Stomach (tissue), 9 donors: ENCODE data around the gene WDR37. TPM values are rescaled to one million over a fixed set of nuclear protein-coding genes. Genes with fewer than 3 reads are reported as not detected.

Experiments used
- DNase-seq, 2 donors: peaks; one replicate each; pipeline versions ENCODE4 v3.0.0 to v3.0.0-alpha.2; 2013 to 2019
- H3K27ac ChIP-seq, 5 donors: fragments of 200-600 bp in 4 of 5; sonication (generic) in 4 of 5; one replicate each; pipeline ENCODE4 v1.5.1; 2013 to 2019; ENCODE audit warnings: mild to moderate bottlenecking in 1 of 5, moderate library complexity in 1 of 5
- H3K27me3 ChIP-seq, 3 donors: fragments of 200-600 bp; sonication (generic); one replicate each; pipeline ENCODE4 v1.5.1; 2017 to 2019; ENCODE audit warnings: mixed run types in 1 of 3
- H3K36me3 ChIP-seq, 4 donors: fragments of 200-600 bp; sonication (generic); 1 replicate in 3 of 4; 2 replicates in 1 of 4; pipeline ENCODE4 v1.5.1; 2016 to 2019
- H3K4me1 ChIP-seq, 4 donors: fragments of 200-600 bp; sonication (generic); one replicate each; pipeline ENCODE4 v1.5.1; 2016 to 2019
- H3K4me3 ChIP-seq, 4 donors: fragments of 200-600 bp; sonication (generic) in 3 of 4; one replicate each; pipeline ENCODE4 v1.5.1; 2016 to 2019; ENCODE audit warnings: mild to moderate bottlenecking in 1 of 4
- H3K9me3 ChIP-seq, 4 donors: fragments of 200-600 bp; sonication (generic); one replicate each; pipeline ENCODE4 v1.5.1; 2016 to 2019
- EP300 ChIP-seq: sonication (generic); formaldehyde crosslinking; IDR thresholded peaks from one replicate; pipeline ENCODE4 v1.6.1; 2017; ENCODE audit warnings: antibody characterized with exemption
- POLR2A ChIP-seq, 4 donors: fragments of 450-650 bp; IDR thresholded peaks; one replicate each; pipeline ENCODE4 v1.6.1; 2016; ENCODE audit warnings: antibody characterized with exemption in 4 of 4, control low read depth in 2 of 4, mild to moderate bottlenecking in 1 of 4, moderate library complexity in 1 of 4
- POLR2AphosphoS5 ChIP-seq, 3 donors: sonication (generic); formaldehyde crosslinking; IDR thresholded peaks; one replicate each; pipeline ENCODE4 v1.6.1; 2016; ENCODE audit warnings: antibody characterized with exemption in 3 of 3
- WGBS, 5 donors: extraction: QIAGEN DNeasy Blood & Tissue Kit in 3 of 5; methylation state at CpG; one replicate each; pipeline versions ENCODE4 v1.1.5 to v1.1.7; 2013 to 2018; 5-methylcytosine and 5-hydroxymethylcytosine counted together
- intact Hi-C: fragments of 100-400 bp; cut with DNase I; formaldehyde crosslinking; loops from one replicate; pipeline ENCODE4 v1.15.1; 2023; ENCODE audit warnings: low total_unique reads
- polyA plus RNA-seq, 3 donors: library from polyadenylated mRNA; stranded (reverse); fragments of 200-250 nt; gene quantifications; one replicate each; pipeline ENCODE4 v1.2.3, GENCODE V29; 2013
- total RNA-seq, 5 donors: library from RNA; depleted of rRNA; stranded (reverse); fragments of >200 nt; gene quantifications; one replicate each; pipeline versions ENCODE4 v1.1.0 to v1.2.3, GENCODE V29; 2014 to 2016
- TF ChIP-seq, protein P1 (sequence below), 7 experiments: fragments of 450-650 bp in 4 of 7; fragments of 200-600 bp in 3 of 7; sonication (generic) in 3 of 7; IDR thresholded peaks; one replicate each; pipeline ENCODE4 v1.5.1; 2016 to 2019; ENCODE audit warnings: antibody characterized with exemption in 7 of 7, control low read depth in 2 of 7, mild to moderate bottlenecking in 1 of 7
- donor health status: healthy with polysubstance abuse.
- donor health status: Bipolar disorder and iron deficiency.
- donor health status: healthy.

WDR37 gene
- total and polyA plus RNA-seq, 8 donors, result 5.3 to 165 (median 12.6) TPM

DNA sequence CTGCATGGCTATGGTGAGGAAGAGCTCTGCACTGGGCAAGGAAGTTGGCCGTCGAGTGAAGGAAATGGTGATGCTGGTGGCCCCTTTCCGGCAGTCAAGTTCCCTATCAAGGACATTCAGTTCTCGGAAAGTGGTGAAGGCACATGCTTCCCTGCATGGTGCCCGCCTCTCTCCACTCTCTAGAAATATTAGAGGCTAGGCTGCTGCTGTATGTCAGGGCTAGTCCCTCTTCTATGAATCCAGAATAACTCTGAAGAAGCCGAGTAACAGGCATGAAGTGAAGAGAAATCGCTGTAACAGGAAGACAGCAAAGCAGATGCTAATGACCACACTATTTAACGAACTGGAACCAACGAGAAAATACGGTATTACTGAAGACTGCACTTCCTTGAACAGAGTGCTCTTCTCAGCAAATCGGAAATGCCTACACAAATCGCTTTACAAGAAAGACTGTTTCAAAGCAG lies 12.6 kb upstream of the WDR37 start:
- intact Hi-C loops, result loop anchor here (10.0 kb wide), 1 partner anchor 49 kb away; no protein-coding TSS in a partner anchor
- TF ChIP-seq POLR2AphosphoS5 (IDR thresholded peaks at IDR 0.05), result peak in 2 of 3 donors; percentile 40 to 69
- TF ChIP-seq, protein P1, sequence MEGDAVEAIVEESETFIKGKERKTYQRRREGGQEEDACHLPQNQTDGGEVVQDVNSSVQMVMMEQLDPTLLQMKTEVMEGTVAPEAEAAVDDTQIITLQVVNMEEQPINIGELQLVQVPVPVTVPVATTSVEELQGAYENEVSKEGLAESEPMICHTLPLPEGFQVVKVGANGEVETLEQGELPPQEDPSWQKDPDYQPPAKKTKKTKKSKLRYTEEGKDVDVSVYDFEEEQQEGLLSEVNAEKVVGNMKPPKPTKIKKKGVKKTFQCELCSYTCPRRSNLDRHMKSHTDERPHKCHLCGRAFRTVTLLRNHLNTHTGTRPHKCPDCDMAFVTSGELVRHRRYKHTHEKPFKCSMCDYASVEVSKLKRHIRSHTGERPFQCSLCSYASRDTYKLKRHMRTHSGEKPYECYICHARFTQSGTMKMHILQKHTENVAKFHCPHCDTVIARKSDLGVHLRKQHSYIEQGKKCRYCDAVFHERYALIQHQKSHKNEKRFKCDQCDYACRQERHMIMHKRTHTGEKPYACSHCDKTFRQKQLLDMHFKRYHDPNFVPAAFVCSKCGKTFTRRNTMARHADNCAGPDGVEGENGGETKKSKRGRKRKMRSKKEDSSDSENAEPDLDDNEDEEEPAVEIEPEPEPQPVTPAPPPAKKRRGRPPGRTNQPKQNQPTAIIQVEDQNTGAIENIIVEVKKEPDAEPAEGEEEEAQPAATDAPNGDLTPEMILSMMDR (IDR thresholded peaks at IDR 0.05), result no peak
- 61 to 73% (median 68%) methylated on average over 12 of the region's 12 CpGs for WGBS, 5 donors
- Histone ChIP-seq H3K9me3 (no peaks in the 10 kb centered on the region), H3K36me3 (peaks cover 16 to 52% (median 51%) of the 10 kb centered on the region in 4 donors), H3K4me3 (peak overlapping the region in 1 of 4 donors; percentile 14), H3K27me3 (no peaks in the 10 kb centered on the region), H3K4me1 (peaks cover 7 to 37% (median 21%) of the 10 kb centered on the region in 4 donors), H3K27ac (peak overlapping the region; percentile 33 to 89 (median 78))
- DNase-seq, result peak in 1 of 2 donors; percentile 38

- Histone ChIP-seq H3K9me3 (no peaks in the 10 kb centered on the region), H3K36me3 (peaks cover 16 to 48% (median 46%) of the 10 kb centered on the region in 4 donors), H3K27ac (peak overlapping the region; percentile 55 to 89 (median 78)), H3K27me3 (no peaks in the 10 kb centered on the region), H3K4me3 (peak overlapping the region in 1 of 4 donors; percentile 14), H3K4me1 (peaks cover 7 to 37% (median 21%) of the 10 kb centered on the region in 4 donors)
- DNase-seq, result no peak
- WGBS, 5 donors, result 47 to 66% (median 57%) methylated on average over 4 of the region's 4 CpGs
- intact Hi-C loops, result loop anchor here (10.0 kb wide), 1 partner anchor 49 kb away; no protein-coding TSS in a partner anchor
- TF ChIP-seq EP300 (no peak), POLR2AphosphoS5 (IDR thresholded peaks at IDR 0.05) (no peak), POLR2A (IDR thresholded peaks at IDR 0.05) (no peak)
- TF ChIP-seq, protein P1 (IDR thresholded peaks at IDR 0.05), result no peak
Measured at GRCh38 chr10:1044146-1044545, 12.0 kb upstream of the WDR37 start.

- peaks cover 16 to 40% (median 39%) of the 10 kb centered on the region in 4 donors for H3K36me3 ChIP-seq
- no peaks in the 10 kb centered on the region for H3K27me3 ChIP-seq
- TF ChIP-seq, protein P1 (IDR thresholded peaks at IDR 0.05), result no peak
- TF ChIP-seq EP300 (no peak), POLR2AphosphoS5 (IDR thresholded peaks at IDR 0.05) (no peak), POLR2A (IDR thresholded peaks at IDR 0.05) (no peak)
- H3K4me3 ChIP-seq, result no peak overlapping the region
- intact Hi-C loops, result loop anchor here (10.0 kb wide), 1 partner anchor 50 kb away; no protein-coding TSS in a partner anchor
- H3K27ac ChIP-seq, result peak overlapping the region in 4 of 5 donors; percentile 55 to 89 (median 80)
- H3K9me3 ChIP-seq, result no peaks in the 10 kb centered on the region
- WGBS, 5 donors, result 42 to 56% (median 50%) methylated on average over 4 of the region's 4 CpGs
- H3K4me1 ChIP-seq, result peaks cover 7 to 41% (median 25%) of the 10 kb centered on the region in 4 donors
- no peak for DNase-seq
Measured at GRCh38 chr10:1044964-1045363, 11.2 kb upstream of the WDR37 start.

- H3K9me3 ChIP-seq, result no peaks in the 10 kb centered on the region
- H3K36me3 ChIP-seq, result peaks cover 11 to 35% (median 34%) of the 10 kb centered on the region in 4 donors
- TF ChIP-seq POLR2AphosphoS5 (IDR thresholded peaks at IDR 0.05) (no peak), EP300 (no peak)
- TF ChIP-seq, protein P1 (IDR thresholded peaks at IDR 0.05), result no peak
- H3K4me3 ChIP-seq, result no peak overlapping the region
- no peak for DNase-seq
- intact Hi-C loops, result loop anchor here (10.0 kb wide), 1 partner anchor 51 kb away; no protein-coding TSS in a partner anchor
- peaks cover 11 to 46% (median 29%) of the 10 kb centered on the region in 4 donors for H3K4me1 ChIP-seq
- no peaks in the 10 kb centered on the region for H3K27me3 ChIP-seq
- WGBS, 5 donors, result 62 to 89% (median 75%) methylated on average over 6 of the region's 6 CpGs
- peak overlapping the region in 3 of 5 donors; percentile 55 to 89 (median 78) for H3K27ac ChIP-seq
Measured at GRCh38 chr10:1045415-1045814, 10.8 kb upstream of the WDR37 start.
